K562 (cell line): ENCODE data around the gene MYO16. TPM values are rescaled to one million over a fixed set of nuclear protein-coding genes. Genes with fewer than 3 reads are reported as not detected.

Source experiments
- ATAC-seq: fragments of 200-7000 bp; cut with Tn5 transposase; 3 replicates; pipeline ENCODE4 v1.9.1; 2020; ENCODE audit warnings: moderate library complexity
- BruUV-seq: library from RNA; stranded (reverse); fragments of 400-500 nt; replicated peaks from 2 replicates; lab custom pipeline; 2021; lab: Mats Ljungman, UMichigan
- CTCF ChIA-PET: fragments of 300-600 bp; formaldehyde crosslinking; extraction: SDS; loops from one replicate; lab custom pipeline; 2021; ENCODE audit warnings: low intra/inter-chr PET ratio; lab: Yijun Ruan, JAX
- POLR2A ChIA-PET: fragments of 300-600, 350-650 bp; sonication (Branson Sonifier 250); formaldehyde crosslinking; extraction: SDS; loops from one replicate; lab custom pipeline; 2021; ENCODE audit warnings: antibody characterized with exemption, inconsistent platforms; lab: Yijun Ruan, JAX
- DNase-seq, 4 experiments: peaks; one replicate each; pipeline versions ENCODE4 v3.0.0 to v3.0.0-alpha.2; 2011 to 2018; ENCODE audit warnings: low spot score in 3 of 4, mixed read lengths in 3 of 4; ENCODE audit errors: extremely low read depth in 1 of 4
- FAIRE-seq: peaks from 2 replicates; lab custom pipeline; 2011; peaks lifted over from hg19 to GRCh38; lab: Jason Lieb, UNC
- H2AFZ ChIP-seq: 2 replicates; pipeline ENCODE4 v1.6.0; 2011; ENCODE audit warnings: low read depth, low read length, control low read depth, inconsistent platforms
- H3K27ac ChIP-seq: fragments of 200-600 bp; 3 replicates; pipeline ENCODE4 v1.8.0; 2011; ENCODE audit warnings: low read depth, mild to moderate bottlenecking, control low read depth, inconsistent platforms, low read length, moderate library complexity, mixed read lengths; ENCODE audit errors: extremely low read depth
- H3K27me3 ChIP-seq, 2 experiments: fragments of 300-600 bp in 1 of 2; 2 replicates in 1 of 2; 3 replicates in 1 of 2; pipeline versions ENCODE4 v1.6.0 to v1.8.0; 2011; ENCODE audit warnings: inconsistent platforms in 2 of 2, low read length in 2 of 2, mild to moderate bottlenecking in 1 of 2, mixed read lengths in 1 of 2, moderate library complexity in 1 of 2; ENCODE audit not compliant: control insufficient read depth in 2 of 2, insufficient read depth in 2 of 2
- H3K36me3 ChIP-seq: fragments of 300-600 bp; 3 replicates; pipeline ENCODE4 v1.8.0; 2011; ENCODE audit warnings: mild to moderate bottlenecking, low read length, inconsistent platforms; ENCODE audit not compliant: control insufficient read depth, insufficient read depth
- H3K4me1 ChIP-seq, 2 experiments: fragments of 200-600 bp in 1 of 2; replicated peaks in 1 of 2; 2 replicates in 1 of 2; 3 replicates in 1 of 2; pipeline versions ENCODE4 v1.5.1 to v1.8.0; 2011; ENCODE audit warnings: inconsistent platforms in 2 of 2, low read length in 2 of 2, mild to moderate bottlenecking in 1 of 2, mixed read lengths in 1 of 2, moderate library complexity in 1 of 2; ENCODE audit not compliant: control insufficient read depth in 2 of 2, insufficient read depth in 2 of 2
- H3K4me2 ChIP-seq: 2 replicates; pipeline ENCODE4 v1.6.1; 2011; ENCODE audit warnings: low read length, control low read depth, inconsistent platforms, mixed read lengths; ENCODE audit not compliant: insufficient read depth
- H3K4me3 ChIP-seq: fragments of 200-600 bp; sonication (generic), shearing (Covaris generic); 2 replicates; pipeline ENCODE4 v1.5.1; 2016; ENCODE audit warnings: control low read depth, inconsistent platforms
- H3K79me2 ChIP-seq: fragments of 200-600 bp; 3 replicates; pipeline ENCODE4 v1.8.0; 2011; ENCODE audit warnings: low read length, inconsistent platforms; ENCODE audit not compliant: control insufficient read depth, insufficient read depth
- H3K9ac ChIP-seq, 2 experiments: 2 replicates each; pipeline versions ENCODE4 v1.6.0 to v1.6.1; 2011; ENCODE audit warnings: low read depth in 2 of 2, low read length in 2 of 2, control low read depth in 1 of 2, inconsistent platforms in 1 of 2, mild to moderate bottlenecking in 1 of 2, mixed read lengths in 1 of 2; ENCODE audit not compliant: insufficient read depth in 1 of 2
- H3K9me1 ChIP-seq: one replicate; pipeline ENCODE4 v1.6.0; 2011; ENCODE audit warnings: inconsistent platforms, mild to moderate bottlenecking, low read length, moderate library complexity; ENCODE audit not compliant: control insufficient read depth, insufficient read depth
- H3K9me3 ChIP-seq: replicated peaks from 2 replicates; pipeline ENCODE4 v1.5.1; 2011; ENCODE audit warnings: low read depth, low read length, inconsistent platforms; ENCODE audit not compliant: control insufficient read depth, insufficient read depth
- H4K20me1 ChIP-seq: replicated peaks from 2 replicates; pipeline ENCODE4 v1.6.1; 2011; ENCODE audit warnings: low read length, inconsistent platforms, mixed read lengths; ENCODE audit not compliant: control insufficient read depth, insufficient read depth
- C11orf30 ChIP-seq: fragments of 450-650 bp; IDR thresholded peaks from 2 replicates; pipeline ENCODE4 v1.6.1; 2016; ENCODE audit warnings: low read depth, mild to moderate bottlenecking
- FOSL1 ChIP-seq: fragments of 200-800 bp; sonication (Bioruptor generic); conservative IDR thresholded peaks from 2 replicates; pipeline ENCODE4 v1.6.1; 2016; ENCODE audit warnings: missing genetic modification characterization, missing compliant biosample characterization
- MAFG ChIP-seq: fragments of 450-650 bp; conservative IDR thresholded peaks from 2 replicates; pipeline ENCODE4 v1.6.1; 2016; ENCODE audit warnings: missing genetic modification characterization, missing compliant biosample characterization
- MAFK ChIP-seq: IDR thresholded peaks from 2 replicates; pipeline ENCODE4 v1.6.1; 2011; ENCODE audit warnings: low read length, improper control_type of control experiment
- NFE2 ChIP-seq: IDR thresholded peaks from 2 replicates; pipeline ENCODE4 v1.6.1; 2014; ENCODE audit warnings: antibody characterized with exemption, low read depth
- RFX1 ChIP-seq: fragments of 450-650 bp; IDR thresholded peaks from 2 replicates; pipeline ENCODE4 v1.6.1; 2016; ENCODE audit warnings: mild to moderate bottlenecking, moderate library complexity
- ZC3H11A ChIP-seq: IDR thresholded peaks from 2 replicates; pipeline ENCODE4 v1.6.1; 2012; ENCODE audit warnings: low read depth, low read length, improper control_type of control experiment
- ZNF184 ChIP-seq: sonication (generic); formaldehyde crosslinking; IDR thresholded peaks from 2 replicates; pipeline ENCODE4 v1.5.0; 2020; ENCODE audit warnings: missing genetic modification reagents
- ZNF316 ChIP-seq: fragments of 450-650 bp; IDR thresholded peaks from 2 replicates; pipeline ENCODE4 v1.6.1; 2016
- ZSCAN29 ChIP-seq: fragments of 450-650 bp; IDR thresholded peaks from 2 replicates; pipeline ENCODE4 v1.6.1; 2017
- WGBS: fragments of 100-300 bp; shearing (Covaris generic); methylation state at CpG from one replicate; pipeline ENCODE4 v1.1.6; 2016; ENCODE audit warnings: low coverage, mixed read lengths; ENCODE audit not compliant: insufficient coverage; ENCODE audit errors: missing lambda C conversion rate; 5-methylcytosine and 5-hydroxymethylcytosine counted together
- in situ Hi-C: fragments of 300-500 bp; cut with MboI; formaldehyde crosslinking; loops from 4 replicates; pipeline ENCODE4 v1.15.0; 2018; ENCODE audit warnings: inconsistent platforms, mixed read lengths
- intact Hi-C: fragments of 100-400 bp; cut with micrococcal nuclease; formaldehyde crosslinking; loops from 2 replicates; pipeline ENCODE4 v1.14.2; 2022
- polyA plus RNA-seq, 8 experiments: library from polyadenylated mRNA; depleted of rRNA in 4 of 8; stranded (reverse) in 5 of 8; unstranded in 3 of 8; fragments of >200 nt; fragmentation: Nextera tagmentation in 2 of 8; fragmentation: Illumina TruSeq in 1 of 8; extraction: Ambion mirVana in 2 of 8; extraction: Trizol in 1 of 8; gene quantifications; 2 replicates each; pipeline versions ENCODE4 v1.2.1 to v1.2.3, GENCODE V29; 2011 to 2014; ENCODE audit warnings: inconsistent platforms in 1 of 8, missing spikeins in 1 of 8
- total RNA-seq, 7 experiments: library from RNA; depleted of rRNA in 6 of 7; stranded (reverse); fragments of >200 nt in 6 of 7; fragmentation: Illumina TruSeq in 2 of 7; extraction: Trizol in 2 of 7; gene quantifications; 2 replicates each; pipeline versions ENCODE4 v1.2.1 to v1.2.3, GENCODE V29; 2011 to 2021; ENCODE audit warnings: low replicate concordance in 1 of 7

The MYO16 gene
- total and polyA plus RNA-seq, 9 of the 15 experiments (the other 6 are each of a cell fraction or from before 2014, with no cell fraction given): 4.3 to 45.7 (median 12.1) TPM

DNA sequence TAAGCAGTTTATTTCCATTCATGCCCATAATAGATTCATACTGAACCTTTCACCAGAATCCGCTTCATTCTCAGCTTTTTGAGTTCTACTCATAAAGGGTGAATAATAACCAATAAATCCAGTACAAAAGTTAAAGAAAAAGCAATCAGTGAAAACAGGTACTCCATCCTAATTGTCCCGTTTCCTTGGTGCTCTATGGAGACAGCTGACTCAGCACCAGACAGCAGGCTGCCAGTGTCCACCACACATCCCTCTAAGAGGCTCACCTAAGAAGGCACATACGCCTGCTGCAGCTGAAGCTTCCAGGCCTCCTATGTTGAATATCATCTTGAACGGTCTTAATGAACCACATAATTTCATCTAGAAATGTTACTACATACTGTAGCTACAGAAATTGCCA is 27.3 kb downstream of the MYO16 start:
- no peaks in the 10 kb centered on the region for H4K20me1 ChIP-seq
- no peaks in the 10 kb centered on the region for H3K9me3 ChIP-seq
- H3K9me1 ChIP-seq: no peaks in the 10 kb centered on the region
- no peaks in the 10 kb centered on the region for H3K36me3 ChIP-seq
- peaks cover 0 to 4% of the 10 kb centered on the region in 2 experiments; a peak in 2 of 5 replicates for H3K4me1 ChIP-seq
- no peak for ATAC-seq
- ChIA-PET POLR2A (no interaction called here), CTCF (no interaction called here)
- intact Hi-C loops: no loop called here
- H2AFZ ChIP-seq: no peak overlapping the region
- H3K79me2 ChIP-seq: no peaks in the 10 kb centered on the region
- FAIRE-seq: no peak
- no peak for DNase-seq
- H3K27ac ChIP-seq: no peak overlapping the region
- WGBS: 52% methylated on average over 3 of the region's 4 CpGs
- no peak overlapping the region for H3K9ac ChIP-seq
- H3K4me3 ChIP-seq: no peak overlapping the region
- no TSS peak for BruUV-seq
- in situ Hi-C loops: no loop called here
- H3K4me2 ChIP-seq: no peak overlapping the region
- no peaks in the 10 kb centered on the region for H3K27me3 ChIP-seq
- TF ChIP-seq ZSCAN29 (no peak), MAFK (0 out of 2 replicates have a peak, but pooled peaks have one; percentile 16), C11orf30 (peak; percentile 42; the same call in 1 of the 2 replicates), MAFG (tag) (0 out of 2 replicates have a peak, but pooled peaks have one; percentile 25), ZNF316 (peak; percentile 52)

DNA sequence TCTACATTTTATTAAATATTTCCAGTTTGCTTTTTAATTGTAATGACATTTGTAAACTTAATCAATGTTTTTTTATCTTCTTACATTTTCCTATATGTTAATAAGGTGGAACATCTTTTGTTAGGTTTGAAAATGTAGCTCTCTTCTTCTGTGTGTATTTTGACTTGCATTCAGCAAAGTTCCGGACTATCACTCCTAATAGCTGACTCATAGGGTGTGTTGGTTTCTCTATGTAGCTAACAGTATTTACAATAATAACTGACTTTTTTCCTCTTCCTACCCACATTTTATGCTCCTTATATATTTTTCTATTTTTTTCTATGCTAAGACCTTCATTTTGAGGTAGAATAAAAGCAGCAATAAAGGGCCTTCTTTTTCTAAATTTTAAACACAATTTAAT is 28.1 kb downstream of the MYO16 start:
- no TSS peak for BruUV-seq
- Histone ChIP-seq H3K4me1 (peaks cover 0 to 4% of the 10 kb centered on the region in 2 experiments; a peak in 2 of 5 replicates), H3K4me2 (0 out of 2 replicates have a peak overlapping the region, but pooled peaks have one; percentile 32), H3K4me3 (no peak overlapping the region), H3K27ac (peak overlapping the region; percentile 62; the same call in 1 of the 3 replicates), H3K79me2 (no peaks in the 10 kb centered on the region), H3K9me3 (no peaks in the 10 kb centered on the region), H3K36me3 (no peaks in the 10 kb centered on the region), H3K9me1 (no peaks in the 10 kb centered on the region), H3K9ac (0 out of 4 replicates have a peak overlapping the region, but pooled peaks of 1 of the 2 experiments have one; percentile 22), H3K27me3 (no peaks in the 10 kb centered on the region), H4K20me1 (no peaks in the 10 kb centered on the region), H2AFZ (peak overlapping the region; percentile 29)
- ChIA-PET POLR2A (no interaction called here), CTCF (no interaction called here)
- intact Hi-C loops: no loop called here
- DNase-seq (peak in 2 of 4 experiments; percentile 8 to 10), ATAC-seq (peak; percentile 62; the same call in 2 of the 3 replicates), FAIRE-seq (no peak)
- in situ Hi-C loops: no loop called here
- WGBS: 19% methylated on average over 1 of the region's 1 CpG
- TF ChIP-seq ZC3H11A (no peak), MAFG (tag) (0 out of 2 replicates have a peak, but pooled peaks have one; percentile 13), ZNF184 (no peak), FOSL1 (tag) (peak; percentile 57), NFE2 (peak; percentile 50; the same call in 1 of the 2 replicates), RFX1 (no peak)
